Stimulated activated CD4-positive, alpha-beta T cell treated with anti-CD3 and anti-CD28 coated beads, Interleukin-4, amount 100 ng/mL, for 24 hours (primary cell): ENCODE data around the gene MAN2B2.
A peak's percentile ranks its signal among the peaks of the same experiment; 100 is the strongest.
"Not testable (repeated sequence)": the region's sequence is repeated elsewhere in the genome, so short reads cannot be mapped to it uniquely, and the experiment has no call there.

ENCODE experiments used
- DNase-seq: peaks from one replicate; pipeline ENCODE4 v3.0.0-alpha.2; 2020

Gene MAN2B2

DNA sequence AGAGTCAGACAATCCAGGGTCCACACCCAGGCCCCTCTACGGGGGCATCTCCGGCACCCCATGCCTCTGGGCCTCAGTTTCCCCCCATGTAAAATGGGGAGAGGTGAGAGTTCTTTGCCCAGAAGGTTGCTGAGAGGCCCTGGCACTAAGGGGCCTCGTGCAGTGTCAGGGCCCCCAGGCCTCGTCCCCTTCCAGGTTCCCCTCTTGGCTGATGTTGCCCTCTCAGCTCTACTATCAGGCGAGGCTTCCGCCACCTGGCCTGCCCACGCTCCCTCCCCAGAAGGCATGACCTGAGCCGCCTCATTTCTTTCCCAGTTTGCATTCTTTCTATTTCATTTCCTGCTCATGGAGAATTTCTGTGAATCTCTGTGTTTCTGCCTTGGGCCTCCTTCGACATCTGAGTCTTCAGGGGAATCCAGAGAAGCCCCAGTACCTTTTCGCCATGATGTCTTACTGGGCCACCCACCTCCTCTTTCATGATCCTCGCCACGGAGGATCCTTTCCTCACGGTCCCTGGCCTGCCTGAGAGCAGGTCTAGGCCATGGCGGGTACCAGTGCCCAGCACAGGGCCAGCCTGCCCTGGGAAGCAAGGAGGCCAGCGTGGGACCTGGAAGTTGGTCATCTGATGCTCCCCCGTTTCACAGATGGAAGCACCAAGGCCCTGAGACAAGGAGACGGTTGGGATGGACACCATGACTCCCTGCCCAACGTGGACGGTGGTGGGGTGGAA is 43.6 kb downstream of the MAN2B2 start:
- DNase-seq = no peak

DNA sequence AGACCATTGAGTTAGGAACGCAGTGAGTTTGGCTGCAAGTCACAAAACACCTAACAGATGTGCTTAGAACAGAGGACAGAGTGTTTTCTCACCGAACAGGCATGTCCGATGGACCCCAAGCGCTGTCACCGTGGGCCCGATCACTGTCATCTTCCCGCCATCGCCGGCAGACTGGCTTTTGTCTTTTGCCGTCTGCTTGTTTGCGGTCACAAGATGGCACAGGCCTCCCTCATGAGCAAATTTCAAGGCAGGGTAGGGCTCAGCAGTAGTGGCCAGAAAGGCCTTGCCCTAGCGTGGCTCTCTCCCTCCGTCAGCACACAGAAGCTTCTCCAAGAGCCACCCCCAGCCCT is 44.1 kb downstream of the MAN2B2 start:
- DNase-seq = no peak

DNA sequence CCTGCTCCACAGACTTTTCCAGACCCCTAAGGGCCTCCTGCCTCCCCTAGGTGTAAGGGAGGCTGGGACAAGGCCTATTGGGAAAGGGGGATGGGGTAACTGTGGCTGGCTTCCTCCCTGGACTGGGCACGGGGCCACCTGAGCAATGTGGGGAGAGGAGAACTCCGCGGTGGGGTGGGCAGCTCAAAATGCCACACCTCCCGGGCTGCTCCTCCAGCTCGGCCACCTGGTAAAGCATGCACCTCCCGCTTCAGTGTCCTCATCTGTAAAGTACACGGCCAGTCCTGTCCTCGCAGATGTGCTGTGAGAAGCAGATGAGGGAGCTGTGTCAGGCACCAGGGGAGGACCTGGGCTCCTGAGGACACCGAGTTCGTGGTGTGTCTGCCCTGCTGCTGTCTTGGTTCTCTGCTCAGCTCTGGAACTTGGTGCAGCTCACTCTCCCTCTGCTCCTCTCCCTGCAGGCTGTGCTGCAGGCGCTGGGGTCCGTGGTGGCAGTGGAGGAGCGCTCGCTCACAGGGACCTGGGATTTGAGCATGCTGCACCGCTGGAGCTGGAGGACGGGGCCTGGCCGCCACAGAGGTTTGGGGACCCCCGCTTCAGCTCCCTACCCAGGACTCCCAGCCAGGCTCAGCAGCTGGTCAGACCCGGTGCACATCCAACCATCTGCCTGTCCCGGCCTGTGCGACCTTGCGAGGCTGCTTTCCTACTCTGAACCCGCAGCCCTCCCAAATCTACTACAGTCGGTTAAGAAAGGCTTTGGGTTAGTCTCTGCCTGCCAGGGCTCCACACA is 44.7 kb downstream of the MAN2B2 start:
- no peak for DNase-seq

DNA sequence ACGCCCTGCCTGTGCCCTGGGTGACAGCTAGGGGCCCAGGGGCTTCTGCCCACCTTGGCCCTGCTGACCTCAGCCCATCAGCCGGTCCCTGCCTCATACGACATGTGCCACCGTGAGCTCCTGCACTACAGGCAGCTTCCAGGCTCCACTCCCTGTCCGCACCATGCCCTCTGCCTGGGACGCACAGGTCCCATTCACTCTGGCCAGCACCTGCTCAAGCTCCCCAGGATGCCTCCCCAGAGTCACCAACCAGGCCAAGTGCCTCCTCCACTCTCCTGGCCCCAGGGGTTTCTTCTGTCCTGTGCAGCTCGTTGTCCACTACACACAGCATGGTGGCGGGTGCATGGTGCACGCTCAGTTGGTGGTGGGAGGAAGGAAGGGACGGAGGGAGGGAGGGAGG is 45.3 kb downstream of the MAN2B2 start:
- no peak for DNase-seq

DNA sequence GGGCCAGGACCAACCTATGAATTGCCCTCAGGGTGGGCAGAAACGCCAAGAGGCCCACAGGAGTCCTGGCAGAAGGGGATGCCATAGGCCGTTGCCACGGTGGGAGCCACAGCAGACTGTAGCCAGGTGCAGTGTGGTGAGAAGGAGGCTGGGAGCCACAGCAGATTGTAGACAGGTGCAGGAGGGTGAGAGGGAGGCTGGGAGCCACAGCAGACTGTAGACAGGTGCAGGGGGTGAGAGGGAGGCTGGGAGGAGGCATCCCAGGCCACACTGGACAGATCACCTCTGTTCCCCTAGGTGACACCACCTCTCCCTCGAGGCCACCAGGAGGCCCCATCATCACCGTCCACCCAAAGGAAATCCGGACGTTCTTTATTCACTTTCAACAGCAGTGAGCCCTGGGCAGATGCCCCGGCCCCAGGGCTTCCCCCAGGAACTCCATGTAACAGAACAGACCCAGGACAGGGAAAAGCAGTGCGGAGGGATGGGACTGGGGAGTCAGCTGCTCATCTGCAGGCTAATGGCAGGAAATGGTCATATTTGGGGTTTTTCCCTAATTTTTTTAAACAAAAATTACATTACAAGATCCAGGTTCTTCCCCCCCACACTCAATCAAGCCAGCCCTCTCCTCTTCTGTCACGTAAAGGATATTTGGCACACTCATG is 46.0 kb downstream of the MAN2B2 start:
- DNase-seq = no peak

DNA sequence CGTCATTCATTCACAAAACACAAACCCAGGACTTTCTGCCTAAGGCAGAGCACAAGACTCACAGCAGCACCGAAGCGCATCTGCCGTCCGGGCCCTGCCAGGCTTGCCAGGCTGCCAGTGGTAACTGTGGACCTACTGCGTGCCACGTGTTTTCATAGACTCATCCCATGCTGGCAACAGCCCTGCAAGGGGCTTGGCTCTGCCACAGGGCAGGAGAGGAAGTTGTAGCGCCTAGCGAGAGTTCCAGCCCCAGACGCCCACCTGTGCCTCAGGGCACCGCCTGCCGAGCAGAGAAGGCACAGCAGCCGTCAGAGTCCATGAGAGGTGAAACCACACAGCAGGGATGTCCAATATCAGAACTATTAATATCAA is 46.6 kb downstream of the MAN2B2 start:
- DNase-seq = no peak

DNA sequence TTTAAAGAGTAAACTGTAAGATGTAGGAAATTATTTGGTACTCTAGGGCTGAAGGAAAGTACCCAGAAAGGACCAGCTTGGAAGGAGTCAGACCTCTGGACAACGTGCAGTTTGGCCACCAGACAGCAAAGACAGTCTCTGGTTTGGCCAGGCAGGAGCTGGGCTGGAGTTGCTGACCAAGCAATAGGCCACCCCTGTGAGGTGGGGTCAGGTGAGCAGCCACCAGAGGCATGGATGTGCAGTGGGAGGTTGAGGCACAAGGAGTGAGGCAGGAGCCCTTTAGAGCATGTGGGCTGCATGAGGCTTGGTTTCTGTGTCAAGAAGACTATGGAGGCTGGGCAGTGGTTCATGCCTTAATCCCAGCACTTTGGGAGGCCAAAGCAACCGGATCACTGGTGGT is 47.8 kb downstream of the MAN2B2 start:
- DNase-seq = no peak

DNA sequence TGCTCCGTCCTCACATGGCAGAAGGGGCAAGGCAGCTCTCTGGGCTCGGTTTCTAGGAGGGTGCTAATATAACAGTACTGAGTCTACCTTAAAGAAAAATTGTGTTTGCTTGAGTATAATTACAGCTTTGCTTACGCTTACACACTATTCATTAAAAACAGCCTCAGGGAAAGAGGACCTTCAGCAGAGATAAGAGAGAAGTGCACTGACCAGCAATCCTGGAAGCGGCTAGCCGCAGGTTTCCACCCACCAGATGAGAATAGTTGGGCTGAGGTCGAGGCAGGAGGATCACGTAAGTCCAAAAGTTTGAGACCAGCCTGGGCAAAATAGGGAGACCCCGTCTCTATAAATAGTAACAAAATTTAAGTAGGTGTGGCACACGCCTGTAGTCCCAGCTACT is 50.3 kb downstream of the MAN2B2 start:
- no peak for DNase-seq

DNA sequence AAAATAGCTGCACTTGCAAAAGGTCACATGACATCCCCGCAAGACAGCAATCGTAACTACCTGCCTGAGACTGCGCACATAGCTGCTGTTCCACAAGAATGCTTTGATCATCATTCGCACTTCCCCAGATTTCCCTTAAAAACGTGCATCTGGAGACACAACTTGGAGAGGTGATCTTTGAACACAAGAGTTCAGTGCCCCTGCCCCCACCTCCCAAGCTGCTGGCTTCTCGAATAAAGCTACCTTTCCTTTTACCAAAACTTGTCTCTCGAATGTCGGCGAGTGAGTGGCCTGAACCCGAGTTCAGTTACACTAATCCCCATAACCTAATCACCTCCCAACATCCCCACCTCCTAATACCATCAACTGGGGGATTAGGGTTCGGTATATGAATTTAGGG is 51.1 kb downstream of the MAN2B2 start:
- DNase-seq = no peak

DNA sequence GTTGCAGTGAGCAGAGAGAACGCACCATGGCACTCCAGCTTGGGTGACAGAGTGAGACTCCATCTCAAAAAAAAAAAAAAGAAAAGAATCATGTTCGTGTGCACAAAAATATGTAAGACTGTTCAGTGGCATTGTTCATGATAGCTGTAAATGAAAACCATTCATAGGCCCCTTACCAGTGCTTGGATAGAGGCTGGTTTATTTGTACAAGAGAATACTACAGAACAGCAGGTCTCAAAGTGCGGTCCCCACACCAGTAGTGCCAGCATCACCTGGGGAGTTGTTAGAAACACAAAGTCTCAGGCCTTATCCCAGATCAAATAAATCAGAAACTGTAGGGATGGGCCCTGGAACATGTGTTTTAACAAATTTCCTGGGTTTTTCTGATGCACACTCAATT is 52.8 kb downstream of the MAN2B2 start:
- no peak for DNase-seq

DNA sequence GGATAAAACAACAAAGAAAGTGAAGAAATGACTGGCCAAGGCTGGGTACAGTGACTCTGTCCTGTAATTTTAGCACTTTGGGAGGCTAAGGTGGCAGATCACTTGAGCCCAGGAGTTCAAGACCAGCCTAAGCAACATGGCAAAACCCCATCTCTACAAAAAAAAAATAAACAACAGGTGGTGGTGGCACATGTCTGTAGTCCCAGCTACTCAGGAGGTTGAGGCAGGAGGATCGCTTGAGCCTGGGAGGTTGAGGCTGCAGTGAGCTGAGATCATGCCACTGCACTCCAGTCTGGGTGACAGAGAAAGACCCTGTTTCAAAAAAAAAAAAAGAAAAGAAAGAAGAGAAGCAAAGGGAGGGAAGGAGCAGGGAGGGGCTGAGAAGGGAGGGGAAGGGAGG is 53.5 kb downstream of the MAN2B2 start:
- DNase-seq = not testable (repeated sequence)

DNA sequence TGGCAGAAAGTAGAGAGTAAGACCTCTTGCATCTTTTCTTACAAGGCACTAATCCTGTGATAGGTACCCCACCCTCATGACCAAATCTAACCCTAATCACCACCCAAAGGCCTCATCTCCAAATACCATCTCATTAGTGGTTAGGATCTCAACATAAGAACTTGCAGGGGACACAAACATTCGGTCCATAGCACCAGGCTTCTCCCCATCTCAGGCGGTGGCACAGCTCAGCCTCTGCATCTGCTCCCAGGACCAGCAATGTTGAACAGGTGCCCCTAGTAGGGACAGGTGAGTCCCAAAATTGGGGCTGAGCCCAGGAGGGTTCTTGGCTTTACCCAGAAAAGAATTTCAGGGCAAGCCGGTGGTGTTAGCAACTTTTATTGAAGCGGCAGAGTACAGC is 57.1 kb downstream of the MAN2B2 start:
- no peak for DNase-seq

DNA sequence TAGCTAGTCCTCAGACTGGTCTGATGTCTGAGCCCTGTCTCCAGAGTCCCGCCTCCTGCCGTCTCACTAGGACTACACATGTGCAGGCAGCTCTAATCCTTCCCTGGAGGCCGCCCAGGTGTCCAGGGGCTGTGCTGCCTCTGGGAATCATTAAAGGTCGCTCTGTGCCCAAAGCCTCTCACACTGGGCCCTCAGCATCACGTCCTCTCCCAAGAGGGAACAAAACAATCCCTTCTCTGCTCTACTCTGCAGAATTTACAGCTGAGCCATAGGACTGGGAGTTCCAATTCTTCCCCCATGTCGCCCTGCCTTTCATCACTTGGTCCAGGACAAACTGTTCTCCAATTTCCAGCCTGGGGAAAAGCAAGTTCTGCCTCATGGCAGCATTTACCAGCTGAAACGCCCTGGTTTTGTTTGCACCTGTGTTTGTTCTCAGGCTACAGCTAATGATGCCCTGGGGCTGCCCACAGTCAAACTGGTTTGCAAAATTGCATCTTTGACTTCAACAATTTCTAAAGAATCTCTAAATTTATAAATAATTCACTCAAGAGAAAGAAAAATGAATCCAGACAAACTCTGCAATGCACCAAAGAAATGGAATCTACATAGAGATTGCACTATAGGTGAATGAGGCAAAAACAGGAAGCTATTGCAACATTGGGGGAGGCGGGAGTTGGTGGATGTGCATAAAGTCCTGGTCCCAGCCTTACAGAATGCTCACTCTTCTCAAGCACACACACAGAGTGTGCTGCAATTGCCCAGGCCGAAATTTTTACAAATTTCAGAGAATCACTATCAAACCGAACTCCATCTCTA is 58.3 kb downstream of the MAN2B2 start:
- no peak for DNase-seq

DNA sequence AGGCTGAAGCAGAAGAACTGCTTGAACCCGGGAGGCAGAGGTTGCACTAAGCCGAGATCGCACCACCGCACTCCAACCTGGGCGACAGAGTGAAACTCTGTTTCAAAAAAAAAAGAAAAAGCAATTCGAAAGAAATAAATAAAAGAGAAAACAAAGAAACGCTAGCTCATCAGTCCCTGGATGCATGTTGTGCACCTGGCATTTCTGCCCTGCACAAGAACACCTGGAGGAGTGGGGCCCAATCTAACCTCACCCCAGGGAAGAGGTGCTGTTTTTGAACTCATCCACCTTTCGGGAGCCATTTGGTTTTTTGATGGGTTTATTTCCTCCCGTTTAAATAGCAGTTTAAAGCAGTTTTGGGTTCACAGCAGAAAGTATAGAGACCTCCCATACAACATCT is 59.8 kb downstream of the MAN2B2 start:
- no peak for DNase-seq

DNA sequence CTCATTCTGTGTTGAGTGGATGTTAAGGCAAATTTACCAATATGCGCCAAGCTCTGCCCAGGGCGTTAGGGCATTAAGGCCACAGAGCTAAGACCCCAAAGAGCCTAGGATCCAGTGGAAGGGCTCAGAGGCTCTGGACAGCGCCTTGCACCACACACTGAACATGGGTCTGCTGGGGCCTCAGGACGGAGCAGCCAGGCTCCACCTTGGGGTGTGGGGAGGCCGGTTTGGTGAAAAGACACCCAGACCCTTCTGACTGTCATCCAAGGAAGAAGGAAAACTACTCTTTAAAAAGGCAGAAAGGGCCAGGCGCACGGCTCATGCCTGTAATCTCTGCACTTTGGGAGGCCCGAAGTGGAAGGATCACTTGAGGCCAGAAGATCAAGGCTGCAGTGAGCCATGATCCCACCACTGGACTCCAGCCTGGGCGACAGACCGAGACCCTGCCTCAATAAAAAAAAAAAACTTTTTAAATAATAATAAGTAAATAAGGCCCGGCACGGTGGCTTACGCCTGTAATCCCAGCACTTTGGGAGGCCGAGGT is 64.2 kb downstream of the MAN2B2 start:
- DNase-seq = no peak

DNA sequence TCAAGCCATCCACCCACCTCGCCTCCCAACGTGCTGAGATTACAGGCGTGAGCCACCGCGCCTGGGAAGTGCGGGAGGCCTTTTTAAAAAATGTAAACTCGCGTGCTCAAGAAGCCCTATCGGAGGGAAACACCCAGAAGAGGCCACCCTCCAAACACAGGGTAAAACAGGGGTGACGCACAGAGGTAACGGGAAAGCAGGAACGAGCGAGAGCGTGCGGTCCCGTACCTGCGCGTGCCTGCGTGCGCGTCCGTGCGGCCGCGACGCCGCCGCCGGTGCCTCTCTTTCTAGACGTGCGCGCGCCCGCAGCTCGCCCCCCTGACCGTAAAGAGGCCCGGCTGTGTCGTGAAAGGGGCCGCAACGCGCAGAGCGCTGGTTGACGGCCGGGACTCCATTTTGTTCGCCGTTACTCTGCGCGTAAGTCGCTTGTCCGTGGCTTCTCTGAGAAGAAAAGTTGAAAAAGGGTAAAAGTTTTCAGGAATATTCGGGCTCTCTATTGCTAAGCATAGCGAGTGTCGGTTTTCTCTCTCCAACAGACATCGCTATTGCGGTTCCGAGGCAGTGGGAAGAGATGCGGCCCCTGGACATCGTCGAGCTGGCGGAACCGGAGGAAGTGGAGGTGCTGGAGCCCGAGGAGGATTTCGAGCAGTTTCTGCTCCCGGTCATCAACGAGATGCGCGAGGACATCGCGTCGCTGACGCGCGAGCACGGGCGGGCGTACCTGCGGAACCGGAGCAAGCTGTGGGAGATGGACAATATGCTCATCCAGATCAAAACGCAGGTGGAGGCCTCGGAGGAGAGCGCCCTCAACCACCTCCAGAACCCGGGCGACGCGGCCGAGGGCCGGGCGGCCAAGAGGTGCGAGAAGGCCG is 65.5 kb downstream of the MAN2B2 start, which contains the start of gene MRFAP1:
Gene MRFAP1 (plus strand): TSS at position 394 of the 872 bp plus-strand sequence. CDS start 178 bp downstream, at position 572.
- DNase-seq = peak; percentile 93

DNA sequence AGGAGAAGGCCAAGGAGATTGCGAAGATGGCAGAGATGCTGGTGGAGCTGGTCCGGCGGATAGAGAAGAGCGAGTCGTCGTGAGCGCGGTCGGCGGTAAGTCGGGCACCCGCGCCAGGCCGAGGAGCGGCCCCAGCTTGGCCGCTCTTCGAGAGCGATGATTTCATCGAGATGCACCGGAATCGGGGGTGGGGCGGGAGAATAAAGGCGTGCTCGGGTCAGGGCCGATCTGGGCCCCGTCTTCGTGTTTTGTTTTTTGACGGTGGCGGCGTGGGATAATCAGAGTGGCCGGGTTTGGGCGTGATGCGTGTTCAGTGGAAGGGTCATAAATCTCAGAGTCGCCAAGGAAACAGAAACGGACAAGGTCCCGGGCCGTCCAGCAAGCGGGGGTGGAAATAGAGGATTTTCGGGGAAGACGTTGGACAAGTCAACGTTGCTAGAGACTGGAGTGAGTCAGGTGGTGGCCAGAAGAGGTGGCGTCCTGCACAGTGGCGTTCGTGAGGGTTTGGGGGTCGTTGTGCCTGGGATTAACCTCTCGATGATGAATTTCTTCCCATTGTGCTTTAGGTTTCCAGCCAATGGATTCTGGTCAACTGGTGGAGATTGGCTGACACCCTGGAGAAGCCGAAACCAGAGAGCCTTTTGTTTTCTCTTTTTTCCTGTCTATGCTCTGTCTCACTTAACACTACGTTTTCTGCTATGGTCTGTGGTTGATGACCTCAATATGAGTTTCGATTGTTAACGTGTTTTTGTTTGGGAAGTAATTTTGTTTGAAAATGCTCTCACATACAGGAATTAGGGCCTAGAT is 66.4 kb downstream of the MAN2B2 start:
- DNase-seq = peak; percentile 47

DNA sequence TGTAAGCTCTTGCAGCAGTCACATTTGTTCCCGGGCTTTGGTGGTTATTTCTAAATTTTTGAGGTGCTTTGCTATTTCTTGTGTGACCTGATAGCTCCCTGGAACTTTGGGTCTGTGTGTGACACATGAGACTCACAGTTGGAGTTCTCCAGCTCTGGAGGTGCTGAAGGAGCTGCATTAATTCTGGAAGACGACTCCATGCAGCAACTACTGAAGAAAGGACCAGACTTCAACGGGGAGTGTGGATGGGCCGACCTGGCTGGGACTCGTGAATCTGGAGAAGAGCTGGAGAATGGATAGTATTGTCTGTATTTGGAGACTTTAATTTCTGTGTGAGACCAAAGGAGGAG is 67.0 kb downstream of the MAN2B2 start:
- no peak for DNase-seq

DNA sequence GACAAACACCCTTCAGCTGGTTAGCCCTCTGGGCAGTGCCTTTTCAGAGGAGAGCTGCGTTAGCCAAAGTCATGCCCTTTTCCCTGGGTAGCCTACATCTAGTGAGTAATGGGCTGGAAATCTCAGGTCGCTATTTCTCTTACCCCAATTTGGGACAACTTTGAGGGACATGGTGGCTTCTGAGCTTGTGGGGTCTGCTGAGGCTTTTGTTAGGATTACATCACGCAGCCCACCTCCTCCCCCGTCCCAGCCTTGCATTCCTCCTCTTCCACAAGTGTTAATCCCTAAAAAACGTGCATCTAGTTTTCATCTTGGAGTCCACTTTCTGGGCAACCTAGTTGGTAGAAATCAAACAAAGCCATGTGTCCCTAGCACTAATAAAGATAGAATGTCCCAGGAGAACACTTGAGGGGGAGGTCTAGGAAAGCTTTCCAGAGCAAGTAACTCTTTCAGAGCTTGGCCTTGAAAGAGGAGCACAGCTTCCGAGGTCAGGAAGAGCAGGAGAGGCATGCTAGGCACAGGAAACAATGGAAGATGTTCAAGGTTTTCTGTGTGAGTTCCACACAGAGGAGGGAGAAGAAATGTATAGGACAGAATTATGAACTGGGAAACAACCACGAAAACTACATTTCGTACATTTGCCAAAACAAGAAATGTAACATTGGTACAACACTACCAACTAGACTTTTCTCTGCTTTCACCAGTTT is 68.3 kb downstream of the MAN2B2 start:
- DNase-seq = no peak

DNA sequence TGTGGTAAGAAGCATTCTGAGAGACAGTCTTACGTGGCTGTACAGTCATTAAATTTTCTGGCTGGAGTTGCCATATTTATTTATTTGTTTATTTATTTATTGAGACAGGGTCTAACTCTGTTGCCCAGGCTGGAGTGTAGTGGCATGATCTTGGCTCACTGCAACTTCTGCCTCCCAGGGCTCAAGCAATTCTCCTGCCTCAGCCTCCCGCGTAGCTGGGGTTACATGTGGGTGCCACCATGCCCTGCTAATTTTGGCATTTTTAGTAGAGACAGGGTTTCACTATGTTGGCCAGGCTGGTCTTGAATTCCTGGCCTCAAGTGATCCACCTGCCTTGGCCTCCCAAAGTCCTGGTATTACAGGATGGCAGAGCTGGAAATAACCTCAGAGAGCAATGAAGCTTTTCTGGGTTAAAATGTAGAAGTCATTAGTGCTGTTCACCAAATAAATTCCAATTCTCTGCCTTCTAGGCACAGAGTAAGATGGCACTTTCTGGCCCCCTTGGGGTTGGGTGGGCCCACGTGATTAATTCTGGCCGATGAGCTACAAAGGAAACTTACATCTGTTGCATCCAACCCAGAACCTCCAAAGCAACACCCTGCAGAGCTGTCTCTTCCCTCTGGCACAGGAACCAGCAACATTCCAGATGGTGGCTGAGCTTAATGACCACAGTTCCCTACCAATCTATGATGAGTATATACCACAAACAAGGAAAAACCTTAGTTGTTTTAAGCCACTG is 70.0 kb downstream of the MAN2B2 start:
- no peak for DNase-seq
